Measurements from ENCODE around the gene CLN5.

- TF ChIP-seq EZH2 (IDR thresholded peaks at IDR 0.05; ENCODE audit: low read depth, unreplicated experiment) (no peak), CTCF (conservative IDR thresholded peaks at IDR 0.05; ENCODE audit: low read depth in 2 of 2) (no peak), EZH2phosphoT487 (IDR thresholded peaks at IDR 0.05; ENCODE audit: unreplicated experiment) (no peak), POLR2AphosphoS5 (IDR thresholded peaks at IDR 0.05; ENCODE audit: low read depth) (no peak)
These were observed 36.2 kb upstream of the CLN5 start for GRCh38 chr13:76955661-76956060.

All from GM23338 (cell line).